Endodermal cell (in vitro differentiated cells): ENCODE measurements around the gene IL1RAP. TPM values are rescaled to one million over a fixed set of nuclear protein-coding genes. Genes with fewer than 3 reads are reported as not detected.

Experiments
- DNase-seq: peaks from one replicate; pipeline ENCODE4 v3.0.0-alpha.2; 2017
- H3K27ac ChIP-seq: 2 replicates; pipeline ENCODE4 v1.5.1; 2013; ENCODE audit warnings: mild to moderate bottlenecking, low read depth, low read length, moderate library complexity
- H3K27me3 ChIP-seq: 2 replicates; pipeline ENCODE4 v1.6.1; 2013; ENCODE audit warnings: mild to moderate bottlenecking, low read length, moderate library complexity; ENCODE audit not compliant: insufficient read depth, control insufficient read depth, poor library complexity, severe bottlenecking
- H3K36me3 ChIP-seq: 2 replicates; pipeline ENCODE4 v1.7.0; 2013; ENCODE audit warnings: mild to moderate bottlenecking, low read length, moderate library complexity; ENCODE audit not compliant: control insufficient read depth, insufficient read depth
- H3K4me1 ChIP-seq: one replicate; pipeline ENCODE4 v1.7.0; 2013; ENCODE audit warnings: low read length; ENCODE audit not compliant: control insufficient read depth, insufficient read depth
- H3K4me3 ChIP-seq: 2 replicates; pipeline ENCODE4 v1.5.1; 2013; ENCODE audit warnings: mild to moderate bottlenecking, low read length, moderate library complexity
- H3K9ac ChIP-seq: 2 replicates; pipeline ENCODE4 v1.6.1; 2013; ENCODE audit warnings: mild to moderate bottlenecking, low read length, moderate library complexity; ENCODE audit not compliant: poor library complexity, severe bottlenecking; ENCODE audit errors: extremely low read depth
- H3K9me3 ChIP-seq: 2 replicates; pipeline ENCODE4 v1.6.1; 2013; ENCODE audit warnings: mild to moderate bottlenecking, low read length, moderate library complexity; ENCODE audit not compliant: control insufficient read depth
- H3K27ac Mint-ChIP-seq: 2 replicates; pipeline ENCODE4 v1.8.0; 2020; ENCODE audit warnings: mixed read lengths
- H3K27me3 Mint-ChIP-seq: 2 replicates; pipeline ENCODE4 v1.8.0; 2021; ENCODE audit warnings: mild to moderate bottlenecking, mixed read lengths; ENCODE audit not compliant: insufficient read depth
- H3K36me3 Mint-ChIP-seq: 2 replicates; pipeline ENCODE4 v1.8.0; 2020; ENCODE audit warnings: low read depth, mixed read lengths
- H3K4me1 Mint-ChIP-seq: 2 replicates; pipeline ENCODE4 v1.8.0; 2020; ENCODE audit warnings: mixed read lengths
- H3K4me3 Mint-ChIP-seq: 2 replicates; pipeline ENCODE4 v1.8.0; 2020; ENCODE audit warnings: mild to moderate bottlenecking, moderate library complexity, mixed read lengths
- H3K9me3 Mint-ChIP-seq: 2 replicates; pipeline ENCODE4 v1.8.0; 2020; ENCODE audit warnings: mild to moderate bottlenecking, mixed read lengths
- CTCF ChIP-seq: fragments of 200-600 bp; sonication (generic); conservative IDR thresholded peaks from 2 replicates; pipeline ENCODE4 v1.5.0; 2021; ENCODE audit warnings: antibody characterized with exemption, mild to moderate bottlenecking
- WGBS, 2 experiments: methylation state at CpG; one replicate each; pipeline versions ENCODE4 v1.1.5 to v1.1.7; 2013; ENCODE audit warnings: missing lambda C conversion rate in 2 of 2, mixed read lengths in 1 of 2; ENCODE audit not compliant: insufficient coverage in 1 of 2, insufficient read length in 1 of 2; 5-methylcytosine and 5-hydroxymethylcytosine counted together
- total RNA-seq, 2 donors: library from RNA; stranded (reverse); fragmentation: NEBNext Ultra II Directional in 1 of 2; extraction: Animal tissue kit (Norgen Biotek cat#: 25700) in 1 of 2; gene quantifications; 2 replicates in 1 of 2; 3 replicates in 1 of 2; pipeline ENCODE4 v1.2.1, GENCODE V29; 2021

IL1RAP gene
- total RNA-seq, 2 donors from 2014 or later, result 2.6 to 6.0 TPM

GRCh38 chr3:190542846-190543245 is 29.0 kb downstream of the IL1RAP start:
- no peaks in the 10 kb centered on the region for H3K27me3 ChIP-seq
- WGBS, 2 experiments, result 91 to 100% methylated on average over 1 of the region's 1 CpG
- Mint-ChIP-seq H3K4me3 (no peak overlapping the region), H3K9me3 (no peaks in the 10 kb centered on the region), H3K4me1 (peaks cover 28% of the 10 kb centered on the region), H3K36me3 (no peaks in the 10 kb centered on the region), H3K27ac (no peak overlapping the region), H3K27me3 (peaks cover 21% of the 10 kb centered on the region)
- H3K9me3 ChIP-seq, result no peaks in the 10 kb centered on the region
- no peaks in the 10 kb centered on the region for H3K36me3 ChIP-seq
- H3K4me3 ChIP-seq, result no peak overlapping the region
- no peak for TF ChIP-seq CTCF
- no peak overlapping the region for H3K27ac ChIP-seq
- no peak overlapping the region for H3K9ac ChIP-seq
- DNase-seq, result no peak
- no peaks in the 10 kb centered on the region for H3K4me1 ChIP-seq

GRCh38 chr3:190543671-190544070 is 29.8 kb downstream of the IL1RAP start:
- DNase-seq, result no peak
- WGBS, 2 experiments, result 60 to 83% methylated on average over 2 to 4 of the region's 4 CpGs

GRCh38 chr3:190545191-190545590 is 31.3 kb downstream of the IL1RAP start:
- no peaks in the 10 kb centered on the region for H3K36me3 ChIP-seq
- H3K9ac ChIP-seq, result no peak overlapping the region
- Mint-ChIP-seq H3K4me3 (no peak overlapping the region), H3K36me3 (no peaks in the 10 kb centered on the region), H3K9me3 (no peaks in the 10 kb centered on the region), H3K4me1 (peaks cover 12% of the 10 kb centered on the region), H3K27me3 (peaks cover 20% of the 10 kb centered on the region), H3K27ac (no peak overlapping the region)
- no peaks in the 10 kb centered on the region for H3K27me3 ChIP-seq
- no peaks in the 10 kb centered on the region for H3K4me1 ChIP-seq
- H3K4me3 ChIP-seq, result no peak overlapping the region
- DNase-seq, result no peak
- 90 to 93% methylated on average over 4 of the region's 4 CpGs for WGBS, 2 experiments
- no peaks in the 10 kb centered on the region for H3K9me3 ChIP-seq
- no peak for TF ChIP-seq CTCF
- peak overlapping the region; percentile 8 for H3K27ac ChIP-seq

More at GRCh38 chr3:190543671-190544070, 29.8 kb downstream of the IL1RAP start:
- Mint-ChIP-seq H3K27ac (no peak overlapping the region), H3K4me3 (no peak overlapping the region), H3K36me3 (no peaks in the 10 kb centered on the region), H3K4me1 (peaks cover 20% of the 10 kb centered on the region), H3K27me3 (peaks cover 21% of the 10 kb centered on the region), H3K9me3 (no peaks in the 10 kb centered on the region)
- TF ChIP-seq CTCF, result no peak
- no peaks in the 10 kb centered on the region for H3K27me3 ChIP-seq
- H3K4me3 ChIP-seq, result no peak overlapping the region
- H3K9me3 ChIP-seq, result no peaks in the 10 kb centered on the region
- H3K9ac ChIP-seq, result no peak overlapping the region
- no peaks in the 10 kb centered on the region for H3K4me1 ChIP-seq
- no peaks in the 10 kb centered on the region for H3K36me3 ChIP-seq
- H3K27ac ChIP-seq, result no peak overlapping the region
